ENCODE results near the gene SPAST. TPM values are rescaled to one million over a fixed set of nuclear protein-coding genes. Genes with fewer than 3 reads are reported as not detected.
"Not testable (repeated sequence)": the region's sequence is repeated elsewhere in the genome, so short reads cannot be mapped to it uniquely, and the experiment has no call there.

The SPAST gene
- total and polyA plus RNA-seq, 2 donors, result 6.8 to 50.2 TPM

- H3K36me3 ChIP-seq (ENCODE audit: insufficient read depth), result no peaks in the 10 kb centered on the region
- no peaks in the 10 kb centered on the region for H3K4me1 ChIP-seq (ENCODE audit: insufficient read depth)
- H3K27ac ChIP-seq (ENCODE audit: low read depth), result peak overlapping the region; percentile 58
- DNase-seq (ENCODE audit: extremely low spot score), result peak; percentile 1
- WGBS, result under 1% methylated on average over 40 of the region's 40 CpGs
- peak overlapping the region; percentile 89 for H3K4me3 ChIP-seq (ENCODE audit: low read depth, low read length)
These were observed 755 bp downstream of the SPAST start for GRCh38 chr2:32064021-32064601.

DNA sequence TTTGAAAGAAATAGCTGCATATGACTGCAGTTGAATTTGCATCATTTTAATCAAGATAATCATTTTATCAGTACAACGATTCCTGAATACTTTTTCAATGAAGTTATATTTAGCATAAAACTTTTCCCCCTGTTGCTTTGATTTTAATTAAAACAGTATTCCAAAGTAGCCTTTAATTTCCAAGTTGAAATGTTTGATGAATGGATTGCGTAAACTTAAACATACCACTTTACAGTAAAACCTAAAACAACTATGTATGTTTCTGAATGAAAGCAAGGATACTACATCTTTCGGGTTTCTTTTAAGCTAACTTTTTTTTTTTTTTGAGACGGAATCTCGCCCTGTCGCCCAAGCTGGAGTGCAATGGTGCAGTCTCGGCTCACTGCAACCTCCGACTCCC is 1.4 kb downstream of the SPAST start:
- 80% methylated on average over 8 of the region's 8 CpGs for WGBS
- no peaks in the 10 kb centered on the region for H3K4me1 ChIP-seq (ENCODE audit: insufficient read depth)
- H3K4me3 ChIP-seq (ENCODE audit: low read depth, low read length), result peak overlapping the region; percentile 89
- H3K27ac ChIP-seq (ENCODE audit: low read depth), result no peak overlapping the region
- H3K36me3 ChIP-seq (ENCODE audit: insufficient read depth), result no peaks in the 10 kb centered on the region
- no peak for DNase-seq (ENCODE audit: extremely low spot score)

DNA sequence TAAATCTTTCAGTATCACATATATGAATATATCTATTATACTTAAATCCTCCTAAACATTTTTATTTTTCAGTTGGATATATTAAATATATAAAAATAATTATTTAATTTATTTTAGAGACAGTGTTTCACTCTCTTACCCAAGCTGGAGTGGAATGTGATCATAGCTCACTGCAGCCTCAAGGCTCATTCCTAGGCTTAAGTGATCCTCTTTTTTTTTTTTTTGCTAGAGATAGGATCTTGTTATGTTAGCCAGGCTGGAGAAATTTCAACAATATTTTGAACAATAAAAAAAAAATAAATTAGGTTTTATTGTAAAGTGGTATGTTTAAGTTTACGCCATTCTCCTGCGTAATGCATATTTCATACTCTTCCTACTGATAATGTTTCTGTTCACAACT is 4.2 kb downstream of the SPAST start:
- no peaks in the 10 kb centered on the region for H3K4me1 ChIP-seq (ENCODE audit: insufficient read depth)
- no peak for DNase-seq (ENCODE audit: extremely low spot score)
- over 99% methylated on average over 2 of the region's 2 CpGs for WGBS
- no peak overlapping the region for H3K27ac ChIP-seq (ENCODE audit: low read depth)
- no peak overlapping the region for H3K4me3 ChIP-seq (ENCODE audit: low read depth, low read length)
- peaks cover 2% of the 10 kb centered on the region for H3K36me3 ChIP-seq (ENCODE audit: insufficient read depth)

DNA sequence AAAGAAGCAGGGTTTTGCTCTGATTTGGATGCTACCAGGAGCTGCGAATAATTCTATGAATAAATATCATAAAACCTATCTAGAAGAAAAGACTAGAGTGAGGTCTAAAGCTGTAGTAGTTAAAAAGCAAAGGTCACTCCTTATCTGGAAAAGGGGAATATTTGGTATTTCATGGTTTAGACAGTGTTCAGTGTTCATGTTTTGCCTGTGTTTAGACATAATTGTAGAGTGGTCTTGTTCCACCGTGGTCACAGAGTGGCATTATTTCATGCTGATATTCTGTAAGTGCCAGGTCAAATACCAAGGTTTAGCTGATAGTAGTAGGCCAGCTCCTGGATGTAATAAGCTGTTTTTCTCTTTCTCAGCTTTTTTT is 10.8 kb downstream of the SPAST start:
- WGBS, result 73% methylated on average over 2 of the region's 2 CpGs
- DNase-seq (ENCODE audit: extremely low spot score), result no peak

GRCh38 chr2:32095671-32096070 is 32.3 kb downstream of the SPAST start:
- H3K4me1 ChIP-seq (ENCODE audit: insufficient read depth), result no peaks in the 10 kb centered on the region
- WGBS, result 92% methylated on average over 3 of the region's 3 CpGs

More for the DNA sequence above, 10.8 kb downstream of the SPAST start:
- Histone ChIP-seq H3K27ac (ENCODE audit: low read depth) (no peak overlapping the region), H3K36me3 (ENCODE audit: insufficient read depth) (peaks cover 2% of the 10 kb centered on the region), H3K4me3 (ENCODE audit: low read depth, low read length) (no peak overlapping the region), H3K4me1 (ENCODE audit: insufficient read depth) (no peaks in the 10 kb centered on the region)

DNA sequence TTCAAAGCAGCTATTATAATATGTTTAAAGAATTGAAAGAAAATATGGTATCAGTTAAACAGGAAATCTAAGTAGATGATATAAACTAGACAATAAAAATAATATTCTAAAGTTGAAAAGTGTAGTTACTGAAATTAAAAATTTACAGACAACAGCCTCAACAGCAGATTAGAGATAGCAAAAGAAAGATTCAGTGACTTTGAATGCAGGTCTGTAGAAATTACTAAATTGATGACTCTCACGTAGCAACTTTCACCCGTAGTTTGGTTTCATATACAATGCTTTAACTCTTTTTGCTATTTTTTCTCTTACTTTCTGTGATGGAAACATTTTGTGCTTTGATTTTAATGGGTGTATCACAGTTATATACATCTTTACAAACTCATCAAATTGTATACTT is 44.8 kb downstream of the SPAST start:
- Histone ChIP-seq H3K4me1 (ENCODE audit: insufficient read depth) (no peaks in the 10 kb centered on the region), H3K4me3 (ENCODE audit: low read depth, low read length) (no peak overlapping the region), H3K36me3 (ENCODE audit: insufficient read depth) (peaks cover 8% of the 10 kb centered on the region), H3K27ac (ENCODE audit: low read depth) (no peak overlapping the region)
- DNase-seq (ENCODE audit: extremely low spot score), result no peak
- WGBS, result 96% methylated on average over 2 of the region's 2 CpGs

More at GRCh38 chr2:32095671-32096070, 32.3 kb downstream of the SPAST start:
- H3K4me3 ChIP-seq (ENCODE audit: low read depth, low read length), result no peak overlapping the region
- H3K36me3 ChIP-seq (ENCODE audit: insufficient read depth), result no peaks in the 10 kb centered on the region
- no peak overlapping the region for H3K27ac ChIP-seq (ENCODE audit: low read depth)
- no peak for DNase-seq (ENCODE audit: extremely low spot score)

GRCh38 chr2:32118055-32118454 is 54.7 kb downstream of the SPAST start:
- Histone ChIP-seq H3K4me3 (ENCODE audit: low read depth, low read length) (no peak overlapping the region), H3K27ac (ENCODE audit: low read depth) (no peak overlapping the region), H3K36me3 (ENCODE audit: insufficient read depth) (no peaks in the 10 kb centered on the region), H3K4me1 (ENCODE audit: insufficient read depth) (no peaks in the 10 kb centered on the region)
- no peak for DNase-seq (ENCODE audit: extremely low spot score)
- 91% methylated on average over 3 of the region's 3 CpGs for WGBS

- WGBS, result 92% methylated on average over 2 of the region's 2 CpGs
- no peak for DNase-seq (ENCODE audit: extremely low spot score)
- no peaks in the 10 kb centered on the region for H3K4me1 ChIP-seq (ENCODE audit: insufficient read depth)
- no peak overlapping the region for H3K4me3 ChIP-seq (ENCODE audit: low read depth, low read length)
- H3K27ac ChIP-seq (ENCODE audit: low read depth), result no peak overlapping the region
- H3K36me3 ChIP-seq (ENCODE audit: insufficient read depth), result peaks cover 2% of the 10 kb centered on the region
These were observed 55.8 kb downstream of the SPAST start for GRCh38 chr2:32119161-32119560.

- Histone ChIP-seq H3K4me3 (ENCODE audit: low read depth, low read length) (no peak overlapping the region), H3K27ac (ENCODE audit: low read depth) (no peak overlapping the region), H3K36me3 (ENCODE audit: insufficient read depth) (peaks cover 2% of the 10 kb centered on the region), H3K4me1 (ENCODE audit: insufficient read depth) (no peaks in the 10 kb centered on the region)
- no peak for DNase-seq (ENCODE audit: extremely low spot score)
These were observed 61.3 kb downstream of the SPAST start for GRCh38 chr2:32124660-32125059.

- no peak overlapping the region for H3K4me3 ChIP-seq (ENCODE audit: low read depth, low read length)
- 93% methylated on average over 1 of the region's 1 CpG for WGBS
- no peaks in the 10 kb centered on the region for H3K36me3 ChIP-seq (ENCODE audit: insufficient read depth)
- no peaks in the 10 kb centered on the region for H3K4me1 ChIP-seq (ENCODE audit: insufficient read depth)
- DNase-seq (ENCODE audit: extremely low spot score), result no peak
- no peak overlapping the region for H3K27ac ChIP-seq (ENCODE audit: low read depth)
These were observed 65.3 kb downstream of the SPAST start for GRCh38 chr2:32128636-32129035.

GRCh38 chr2:32129086-32129485 is 65.7 kb downstream of the SPAST start:
- no peak for DNase-seq (ENCODE audit: extremely low spot score)
- H3K36me3 ChIP-seq (ENCODE audit: insufficient read depth), result no peaks in the 10 kb centered on the region
- no peaks in the 10 kb centered on the region for H3K4me1 ChIP-seq (ENCODE audit: insufficient read depth)
- no peak overlapping the region for H3K4me3 ChIP-seq (ENCODE audit: low read depth, low read length)
- no peak overlapping the region for H3K27ac ChIP-seq (ENCODE audit: low read depth)
- WGBS, result 91% methylated on average over 2 of the region's 2 CpGs

GRCh38 chr2:32135409-32135808 is 72.1 kb downstream of the SPAST start:
- H3K36me3 ChIP-seq (ENCODE audit: insufficient read depth), result no peaks in the 10 kb centered on the region
- 88% methylated on average over 8 of the region's 8 CpGs for WGBS
- H3K4me1 ChIP-seq (ENCODE audit: insufficient read depth), result no peaks in the 10 kb centered on the region
- DNase-seq (ENCODE audit: extremely low spot score), result no peak
- no peak overlapping the region for H3K4me3 ChIP-seq (ENCODE audit: low read depth, low read length)
- H3K27ac ChIP-seq (ENCODE audit: low read depth), result no peak overlapping the region

DNA sequence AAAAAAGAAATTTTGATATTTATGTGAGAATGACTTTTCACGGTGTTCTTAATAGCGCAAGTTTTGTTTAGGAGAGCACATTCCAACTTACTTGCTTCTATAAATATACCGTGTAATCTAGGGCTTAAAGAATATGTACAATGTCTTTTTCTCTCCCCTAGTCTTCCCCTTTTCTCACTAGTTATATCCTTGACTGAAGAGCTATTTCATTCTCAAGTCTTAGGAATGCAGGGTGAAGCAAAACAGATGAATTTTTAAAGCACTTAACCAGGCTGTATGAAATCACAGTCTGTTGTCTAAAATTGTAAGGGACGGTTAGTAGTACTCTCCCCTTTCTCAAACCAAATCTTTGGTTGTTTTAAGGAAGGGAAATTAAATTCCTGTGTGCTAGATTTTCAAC is 72.7 kb downstream of the SPAST start:
- no peaks in the 10 kb centered on the region for H3K4me1 ChIP-seq (ENCODE audit: insufficient read depth)
- WGBS, result 56% methylated on average over 4 of the region's 4 CpGs
- H3K27ac ChIP-seq (ENCODE audit: low read depth), result no peak overlapping the region
- no peaks in the 10 kb centered on the region for H3K36me3 ChIP-seq (ENCODE audit: insufficient read depth)
- no peak overlapping the region for H3K4me3 ChIP-seq (ENCODE audit: low read depth, low read length)
- DNase-seq (ENCODE audit: extremely low spot score), result no peak

DNA sequence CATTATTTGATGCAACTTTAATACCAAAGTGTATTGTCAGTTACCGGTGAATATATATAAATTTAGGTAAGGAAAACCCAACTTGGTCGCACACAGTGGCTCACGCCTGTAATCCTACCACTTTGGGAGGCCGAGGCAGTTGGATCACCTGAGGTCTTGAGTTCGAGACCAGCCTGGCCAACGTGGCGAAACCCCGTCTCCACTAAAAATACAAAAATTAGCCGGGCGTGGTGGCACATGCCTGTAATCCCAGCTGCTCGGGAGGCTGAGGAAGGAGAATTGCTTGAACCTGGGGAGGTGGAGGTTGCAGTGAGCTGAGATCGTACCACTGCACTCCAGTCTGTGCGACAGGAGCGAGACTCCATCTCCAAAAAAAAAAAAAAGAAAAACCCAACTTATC is 88.2 kb downstream of the SPAST start:
- 98% methylated on average over 14 of the region's 14 CpGs for WGBS
- not testable (repeated sequence) for H3K27ac ChIP-seq (ENCODE audit: low read depth); H3K36me3 ChIP-seq (ENCODE audit: insufficient read depth); H3K4me3 ChIP-seq (ENCODE audit: low read depth, low read length); DNase-seq (ENCODE audit: extremely low spot score); H3K4me1 ChIP-seq (ENCODE audit: insufficient read depth)

DNA sequence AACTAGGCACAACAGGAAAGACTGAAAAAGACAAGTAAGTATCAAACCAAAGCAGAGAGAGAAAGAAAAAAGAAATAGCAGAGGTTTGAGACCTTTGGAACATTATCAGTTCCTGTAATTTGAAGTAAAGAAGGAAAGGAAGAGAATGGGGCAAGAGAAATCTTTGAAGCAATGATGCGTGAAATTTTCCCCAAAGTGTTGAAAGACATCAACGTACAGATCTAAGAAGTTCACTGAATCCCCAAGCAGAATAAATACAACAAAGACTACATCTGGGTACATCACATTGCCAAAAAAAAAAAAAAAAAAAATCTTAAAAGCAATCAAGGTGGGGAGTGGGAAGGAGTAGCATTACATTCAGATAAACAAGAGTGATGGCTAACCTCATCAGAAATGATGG is 96.3 kb downstream of the SPAST start:
- no peak overlapping the region for H3K4me3 ChIP-seq (ENCODE audit: low read depth, low read length)
- H3K36me3 ChIP-seq (ENCODE audit: insufficient read depth), result no peaks in the 10 kb centered on the region
- no peak overlapping the region for H3K27ac ChIP-seq (ENCODE audit: low read depth)
- WGBS, result 100% methylated on average over 2 of the region's 2 CpGs
- no peak for DNase-seq (ENCODE audit: extremely low spot score)
- no peaks in the 10 kb centered on the region for H3K4me1 ChIP-seq (ENCODE audit: insufficient read depth)
